Measurements from ENCODE around the gene XRN1. TPM values are rescaled to one million over a fixed set of nuclear protein-coding genes. Genes with fewer than 3 reads are reported as not detected.

XRN1 gene
- total RNA-seq, 1 donor from 2014 or later = 46.1 TPM

- Histone ChIP-seq H3K9me3 (no peaks in the 10 kb centered on the region), H3K36me3 (peaks cover 29% of the 10 kb centered on the region), H3K27ac (no peak overlapping the region), H3K4me3 (no peak overlapping the region), H3K27me3 (no peaks in the 10 kb centered on the region), H3K4me1 (no peaks in the 10 kb centered on the region)
- no peak for ATAC-seq
- no peak for DNase-seq
- TF ChIP-seq CTCF (IDR thresholded peaks at IDR 0.05) = no peak
- intact Hi-C loops (cut with DNase I) = no loop called here
Observed at GRCh38 chr3:142481196-142481595, 33.4 kb upstream of the XRN1 start.

GRCh38 chr3:142470826-142471225 is 23.0 kb upstream of the XRN1 start:
- Histone ChIP-seq H3K9me3 (no peaks in the 10 kb centered on the region), H3K27ac (no peak overlapping the region), H3K4me1 (no peaks in the 10 kb centered on the region), H3K36me3 (no peaks in the 10 kb centered on the region), H3K4me3 (no peak overlapping the region), H3K27me3 (no peaks in the 10 kb centered on the region)
- ATAC-seq (no peak), DNase-seq (no peak)
- no peak for TF ChIP-seq CTCF (IDR thresholded peaks at IDR 0.05)
- intact Hi-C loops (cut with DNase I) = no loop called here

DNA sequence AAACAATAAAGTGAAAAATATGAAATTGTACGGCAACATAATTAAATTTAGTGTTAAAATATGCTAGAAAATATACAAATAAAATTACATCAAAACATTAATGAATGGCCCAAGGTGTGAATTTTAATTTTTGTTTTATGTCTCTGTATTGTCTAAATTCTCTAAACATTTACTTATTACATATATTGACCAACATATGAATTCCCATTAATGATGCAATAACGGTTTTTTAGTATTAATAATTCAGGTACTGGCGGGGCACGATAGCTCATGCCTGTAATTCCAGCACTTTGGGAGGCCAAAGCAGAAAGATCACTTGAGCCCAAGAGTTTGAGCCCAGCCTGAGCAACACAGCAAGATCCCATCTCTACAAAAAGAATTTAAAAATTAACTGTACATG is 20.6 kb upstream of the XRN1 start:
- peaks cover 9% of the 10 kb centered on the region for H3K36me3 ChIP-seq
- H3K27ac ChIP-seq = no peak overlapping the region
- intact Hi-C loops (cut with DNase I) = no loop called here
- no peaks in the 10 kb centered on the region for H3K4me1 ChIP-seq
- no peak for TF ChIP-seq CTCF (IDR thresholded peaks at IDR 0.05)
- H3K27me3 ChIP-seq = no peaks in the 10 kb centered on the region
- H3K9me3 ChIP-seq = no peaks in the 10 kb centered on the region
- H3K4me3 ChIP-seq = no peak overlapping the region
- DNase-seq = no peak
- no peak for ATAC-seq

DNA sequence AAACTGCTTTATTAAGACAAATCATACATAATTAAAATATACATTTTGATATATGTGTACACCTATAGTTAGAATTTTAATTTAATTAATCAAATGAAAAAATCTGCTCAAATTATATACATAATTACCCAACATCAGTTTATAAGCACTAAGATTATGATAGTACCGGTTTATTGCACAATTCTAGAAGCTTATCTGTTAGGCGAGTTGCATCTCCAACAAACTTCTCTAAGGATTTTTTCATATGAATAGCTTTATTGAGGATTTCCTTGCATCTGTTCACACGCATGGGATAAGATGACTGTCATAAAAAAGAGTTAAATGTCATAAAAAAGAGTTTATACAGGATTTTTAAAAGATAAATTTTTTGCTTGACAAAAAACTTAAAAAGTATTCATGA is 19.9 kb upstream of the XRN1 start:
- Histone ChIP-seq H3K4me1 (no peaks in the 10 kb centered on the region), H3K27ac (no peak overlapping the region), H3K36me3 (peaks cover 9% of the 10 kb centered on the region), H3K4me3 (no peak overlapping the region), H3K9me3 (no peaks in the 10 kb centered on the region), H3K27me3 (no peaks in the 10 kb centered on the region)
- intact Hi-C loops (cut with DNase I) = no loop called here
- DNase-seq (no peak), ATAC-seq (no peak)
- TF ChIP-seq CTCF (IDR thresholded peaks at IDR 0.05) = no peak

GRCh38 chr3:142460689-142461088 is 12.9 kb upstream of the XRN1 start:
- no peak for TF ChIP-seq CTCF (IDR thresholded peaks at IDR 0.05)
- Histone ChIP-seq H3K9me3 (no peaks in the 10 kb centered on the region), H3K4me3 (no peak overlapping the region), H3K36me3 (peaks cover 34% of the 10 kb centered on the region), H3K4me1 (no peaks in the 10 kb centered on the region), H3K27ac (no peak overlapping the region), H3K27me3 (no peaks in the 10 kb centered on the region)
- no peak for DNase-seq
- intact Hi-C loops (cut with DNase I) = no loop called here
- no peak for ATAC-seq

GRCh38 chr3:142459929-142460328 is 12.1 kb upstream of the XRN1 start:
- no peak for TF ChIP-seq CTCF (IDR thresholded peaks at IDR 0.05)
- intact Hi-C loops (cut with DNase I) = no loop called here
- Histone ChIP-seq H3K27me3 (no peaks in the 10 kb centered on the region), H3K4me1 (no peaks in the 10 kb centered on the region), H3K36me3 (peaks cover 26% of the 10 kb centered on the region), H3K9me3 (no peaks in the 10 kb centered on the region), H3K4me3 (no peak overlapping the region), H3K27ac (no peak overlapping the region)
- DNase-seq (no peak), ATAC-seq (no peak)
